ENCODE measurements around the gene MEF2C. TPM values are rescaled to one million over a fixed set of nuclear protein-coding genes. Genes with fewer than 3 reads are reported as not detected.

Gene MEF2C
- polyA plus RNA-seq, 1 donor = 1,127 TPM

DNA sequence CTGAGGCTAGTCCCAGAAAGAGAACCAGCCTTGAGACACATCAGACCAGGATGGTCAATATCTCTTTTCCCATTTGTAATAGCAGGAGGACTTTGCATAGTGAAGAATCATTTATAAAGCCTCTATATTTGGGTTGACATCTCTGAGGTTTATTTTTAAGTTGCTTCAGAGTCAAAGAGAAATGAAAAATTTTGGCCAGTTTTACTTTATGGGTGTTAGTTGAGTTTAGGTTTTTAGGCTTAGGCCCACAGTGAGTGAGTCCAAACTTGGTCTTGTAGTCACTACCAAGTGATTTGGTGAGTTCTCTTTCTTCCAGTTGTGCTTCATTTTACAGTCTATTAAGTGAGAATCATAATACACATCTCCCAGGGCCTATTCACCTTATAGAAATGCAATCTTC, 5.3 kb upstream of the MEF2C start:
- DNase-seq = no peak

DNA sequence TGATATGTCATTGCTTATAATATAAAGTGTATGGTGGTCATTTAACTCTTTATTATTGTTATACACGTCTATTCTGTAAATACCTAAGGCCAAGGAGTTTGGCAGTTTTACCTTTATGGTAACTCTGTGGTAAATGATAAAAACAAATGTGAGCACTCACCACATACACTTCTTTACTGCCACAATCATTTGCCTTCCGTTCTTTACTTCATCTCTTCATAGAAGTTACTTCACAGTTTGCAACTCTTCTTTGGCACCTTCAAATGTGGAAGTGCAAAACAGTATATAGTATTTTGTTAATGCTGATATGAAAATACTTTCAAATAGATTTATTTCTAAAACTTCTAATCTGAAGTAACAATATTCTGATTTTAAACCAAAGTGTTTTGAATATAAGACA, 4.4 kb upstream of the MEF2C start:
- DNase-seq = no peak

GRCh38 chr5:88886746-88887341, 3.9 kb upstream of the MEF2C start:
- DNase-seq = no peak

- no peak for DNase-seq
These were observed 3.3 kb upstream of the MEF2C start for GRCh38 chr5:88886252-88886651.

- DNase-seq = no peak
These were observed 2.0 kb upstream of the MEF2C start for GRCh38 chr5:88885002-88885401.

DNA sequence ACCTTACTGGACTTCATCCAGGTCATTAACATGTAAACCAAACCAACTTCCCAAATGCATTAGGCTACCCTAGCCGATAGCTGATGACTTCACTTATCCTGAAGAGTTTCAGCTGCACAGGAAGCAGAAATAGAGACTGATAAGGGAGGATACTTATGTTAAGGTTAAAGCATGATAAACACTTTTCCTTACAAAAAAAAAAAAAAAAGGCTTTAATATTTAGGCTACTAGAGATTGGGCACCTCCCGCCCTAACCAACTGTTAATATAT, 1.6 kb upstream of the MEF2C start:
- no peak for DNase-seq

- peak; percentile 80 for DNase-seq
These were observed 1.0 kb upstream of the MEF2C start for GRCh38 chr5:88883836-88884607.

DNA sequence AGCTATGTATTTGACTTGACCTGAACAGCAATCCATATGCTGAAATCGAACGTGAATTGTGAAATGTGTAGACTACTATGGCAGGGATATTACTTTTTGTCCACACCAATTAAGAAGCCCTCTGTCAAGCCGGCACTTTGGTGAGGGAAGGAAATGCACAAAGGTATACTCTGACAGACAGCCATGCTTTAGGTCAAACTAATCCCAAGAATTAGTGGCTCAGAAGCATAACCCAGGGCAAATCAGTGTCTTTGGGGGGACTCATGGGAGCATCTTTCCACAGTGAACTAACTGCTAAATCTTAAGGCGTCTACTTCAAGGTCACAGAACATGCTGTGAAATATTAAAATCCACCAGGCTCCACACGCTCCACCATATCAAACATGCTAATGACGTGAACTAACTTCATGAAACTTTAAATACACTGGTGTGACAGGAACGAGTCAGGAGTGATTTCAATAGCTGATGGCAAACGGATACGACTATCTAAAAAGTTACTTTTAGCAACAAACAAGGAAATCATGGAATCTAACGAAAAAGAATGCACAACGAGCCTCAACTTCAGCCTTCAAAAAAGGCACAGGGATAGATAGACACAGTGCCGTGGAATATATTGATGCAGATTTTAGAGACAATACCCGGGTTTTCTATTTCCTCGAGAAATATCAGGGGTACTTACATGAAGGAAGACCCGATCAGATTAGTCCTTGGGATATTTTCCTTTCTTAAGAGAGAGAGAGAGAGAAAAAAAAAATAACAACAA, 527 bp downstream of the MEF2C start:
- DNase-seq = peak; percentile 44

- DNase-seq = peak; percentile 41
These were observed 1.4 kb downstream of the MEF2C start for GRCh38 chr5:88881571-88881971.

DNA sequence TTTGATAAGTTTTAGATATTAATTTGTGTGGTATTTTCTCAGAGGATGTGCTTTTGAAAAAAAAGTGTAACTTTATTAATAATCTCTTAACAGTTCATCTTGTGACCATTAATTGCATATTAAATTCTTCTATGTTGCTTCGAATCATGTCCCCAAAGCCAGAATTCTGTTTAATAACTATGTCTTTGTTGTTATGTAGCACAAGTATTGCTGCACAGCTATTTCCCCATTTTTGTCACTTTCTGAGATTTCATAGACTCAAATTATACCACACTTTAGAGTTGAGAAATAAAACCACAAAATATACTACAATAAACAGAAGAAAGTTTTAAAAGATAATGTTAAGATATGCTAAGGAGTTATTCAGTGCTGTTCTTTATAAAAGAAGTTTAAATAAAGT, 2.8 kb downstream of the MEF2C start:
- no peak for DNase-seq

- no peak for DNase-seq
These were observed 3.3 kb downstream of the MEF2C start for GRCh38 chr5:88879724-88880123.

DNA sequence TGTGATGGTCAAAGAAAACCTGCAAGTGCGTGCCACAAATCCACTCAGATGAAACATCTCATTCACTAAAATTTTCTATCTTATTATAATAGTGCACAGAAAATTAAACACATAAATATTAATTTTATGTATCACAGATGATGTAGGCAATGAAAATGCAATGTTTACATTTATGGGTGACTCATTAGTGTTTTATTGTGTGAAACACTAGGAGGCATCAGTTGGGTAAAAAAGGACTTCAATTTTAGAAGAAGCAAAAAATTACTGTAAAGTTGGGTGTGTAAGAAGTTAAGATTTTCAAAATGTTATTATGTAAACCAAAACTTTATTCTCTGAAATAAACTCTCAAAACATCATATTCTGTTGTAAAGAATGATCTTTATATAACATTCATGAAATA, 4.0 kb downstream of the MEF2C start:
- no peak for DNase-seq

GRCh38 chr5:88877826-88878225, 5.2 kb downstream of the MEF2C start:
- no peak for DNase-seq

DNA sequence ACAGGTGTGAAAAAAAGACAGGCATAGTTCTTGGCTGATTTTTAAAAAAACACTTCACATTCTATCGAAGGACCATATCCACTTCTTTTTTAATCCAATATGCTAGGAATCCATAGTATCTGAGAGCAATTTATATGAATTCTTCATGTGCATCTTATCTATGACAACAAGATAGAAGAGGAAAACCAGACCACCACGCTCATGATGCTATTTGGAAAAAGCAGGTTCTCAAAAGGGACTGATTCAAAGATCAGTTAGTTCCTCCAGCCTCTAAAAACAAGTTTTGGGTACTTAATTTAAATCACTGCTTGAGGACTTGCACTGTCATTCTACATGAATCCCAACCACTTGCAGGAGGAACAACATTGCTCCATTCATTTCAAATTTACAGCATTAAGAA, 6.3 kb downstream of the MEF2C start:
- DNase-seq = no peak

DNA sequence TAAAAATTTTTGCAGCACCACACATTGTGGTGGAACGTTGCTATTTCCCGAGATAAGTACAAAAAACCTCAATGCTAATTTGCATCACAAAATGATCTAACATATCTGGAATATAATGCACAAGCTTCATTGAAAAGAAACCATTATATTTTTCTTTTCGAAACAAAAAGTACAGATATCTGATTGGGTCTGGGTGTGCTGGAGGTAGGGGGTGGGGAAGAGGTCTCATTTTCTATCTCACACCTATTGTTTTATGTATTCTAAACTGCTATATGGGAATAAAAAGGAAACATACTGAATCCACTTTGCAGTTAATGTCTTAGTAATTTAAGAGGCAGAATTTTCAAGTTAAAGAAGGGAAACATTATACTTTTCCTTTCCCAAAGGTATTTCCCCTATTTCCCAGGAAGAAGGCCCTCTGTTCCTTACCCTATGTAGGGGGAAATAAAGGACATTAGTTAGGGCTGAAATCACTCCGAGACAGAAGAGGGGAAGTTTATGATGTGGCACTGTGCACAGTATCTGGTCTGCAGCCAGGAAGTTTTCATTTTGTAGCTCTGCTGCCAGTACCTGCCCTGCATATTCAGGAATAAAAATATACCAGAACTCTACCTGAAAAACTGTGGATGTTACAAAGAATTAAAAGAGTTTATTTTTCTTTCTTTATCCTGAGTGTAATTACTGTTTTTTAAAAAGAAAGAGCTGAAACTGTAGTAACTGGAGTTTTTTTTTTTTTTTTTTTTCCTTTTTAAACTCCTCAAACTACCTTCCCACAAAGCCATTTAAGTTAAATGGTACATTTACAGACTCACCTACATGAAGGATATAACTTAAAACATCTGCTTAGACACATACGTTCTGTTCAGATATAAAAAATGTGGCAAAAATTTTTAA, 7.4 kb downstream of the MEF2C start:
- DNase-seq = no peak

- no peak for DNase-seq
These were observed 9.5 kb downstream of the MEF2C start for GRCh38 chr5:88873447-88873846.

GRCh38 chr5:88872971-88873370, 10.0 kb downstream of the MEF2C start:
- no peak for DNase-seq

GRCh38 chr5:88870285-88870684, 12.7 kb downstream of the MEF2C start:
- no peak for DNase-seq

DNA sequence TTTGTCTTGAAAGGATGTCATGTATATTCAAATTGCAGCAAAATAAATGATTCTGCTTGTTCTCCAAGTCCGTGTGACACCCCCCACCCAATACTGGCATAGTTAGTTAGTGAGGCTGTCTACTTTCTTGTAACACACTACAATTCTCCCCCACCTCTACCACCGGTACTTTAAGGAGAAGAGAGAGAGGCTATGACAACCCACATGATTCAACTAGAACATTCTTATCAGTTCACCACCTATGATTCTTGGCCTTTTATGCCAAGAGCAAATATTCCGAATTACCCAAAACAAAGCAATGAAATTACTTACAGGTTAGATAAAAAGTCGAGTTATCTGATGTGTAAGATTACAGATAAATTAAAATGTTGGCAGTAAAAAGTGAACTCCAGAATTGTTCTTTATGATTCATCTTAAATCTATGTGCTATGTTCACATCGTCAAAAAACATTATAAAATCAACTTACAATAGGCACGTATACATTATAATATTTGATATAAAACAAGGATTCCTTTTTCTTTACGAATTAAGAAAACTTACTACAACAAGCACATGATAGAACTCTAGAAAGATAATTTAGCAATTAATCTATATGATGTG, 14.4 kb downstream of the MEF2C start:
- no peak for DNase-seq

DNA sequence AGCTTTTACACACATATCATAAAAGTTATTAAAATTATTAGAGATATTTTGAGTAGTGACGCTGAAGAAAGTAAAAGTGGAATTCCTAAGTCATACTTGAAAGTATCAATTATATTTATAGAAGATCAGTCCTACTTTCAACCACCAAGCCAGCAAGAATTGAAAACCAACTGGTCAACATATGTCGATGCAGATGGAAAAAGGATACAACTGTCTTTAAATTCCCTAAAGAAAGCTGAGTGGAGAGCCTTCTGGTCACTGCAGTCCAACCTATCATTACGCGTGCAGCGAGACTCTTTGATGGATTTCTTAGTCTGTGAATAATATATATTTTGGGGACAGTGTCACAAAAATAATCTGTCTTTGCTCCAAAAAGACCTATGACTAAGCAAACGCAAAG, 15.3 kb downstream of the MEF2C start:
- no peak for DNase-seq

- no peak for DNase-seq
These were observed 19.5 kb downstream of the MEF2C start for GRCh38 chr5:88863523-88863922.

GRCh38 chr5:88862547-88863175, 20.3 kb downstream of the MEF2C start:
- no peak for DNase-seq
